Ishikawa (cell line): ENCODE measurements around the gene CCNL2.
A peak's percentile ranks its signal among the peaks of the same experiment; 100 is the strongest.

ENCODE experiments used
- CEBPB ChIP-seq: IDR thresholded peaks from 2 replicates; pipeline ENCODE4 v1.6.1; 2012
- CREB1 ChIP-seq: IDR thresholded peaks from 2 replicates; pipeline ENCODE4 v1.6.1; 2012; ENCODE audit warnings: low read depth
- EGR1 ChIP-seq: IDR thresholded peaks from 2 replicates; pipeline ENCODE4 v1.6.1; 2012
- EP300 ChIP-seq: IDR thresholded peaks from 2 replicates; pipeline ENCODE4 v1.6.1; 2012; ENCODE audit warnings: borderline replicate concordance
- FOXM1 ChIP-seq: IDR thresholded peaks from 2 replicates; pipeline ENCODE4 v1.6.1; 2012; ENCODE audit warnings: low read depth, borderline replicate concordance
- NFIC ChIP-seq: IDR thresholded peaks from 2 replicates; pipeline ENCODE4 v1.6.1; 2012
- RAD21 ChIP-seq: IDR thresholded peaks from 2 replicates; pipeline ENCODE4 v1.6.1; 2012; ENCODE audit warnings: low read depth
- TAF1 ChIP-seq: IDR thresholded peaks from 2 replicates; pipeline ENCODE4 v1.6.1; 2012; ENCODE audit warnings: low read depth, mild to moderate bottlenecking
- TCF12 ChIP-seq: IDR thresholded peaks from 2 replicates; pipeline ENCODE4 v1.6.1; 2012; ENCODE audit warnings: low read depth
- TEAD4 ChIP-seq: IDR thresholded peaks from 2 replicates; pipeline ENCODE4 v1.6.1; 2012
- YY1 ChIP-seq: IDR thresholded peaks from 2 replicates; pipeline ENCODE4 v1.6.1; 2012; ENCODE audit warnings: low read depth
- ZBTB7A ChIP-seq: IDR thresholded peaks from 2 replicates; pipeline ENCODE4 v1.6.1; 2012; ENCODE audit warnings: low read depth
- TF ChIP-seq, protein P1 (sequence below): IDR thresholded peaks from 2 replicates; pipeline ENCODE4 v1.6.1; 2012
- TF ChIP-seq, protein P2 (sequence below): IDR thresholded peaks from 2 replicates; pipeline ENCODE4 v1.6.1; 2012; ENCODE audit warnings: low read depth, mild to moderate bottlenecking
- TF ChIP-seq, protein P3 (sequence below): IDR thresholded peaks from 2 replicates; pipeline ENCODE4 v1.6.1; 2012

The CCNL2 gene

DNA sequence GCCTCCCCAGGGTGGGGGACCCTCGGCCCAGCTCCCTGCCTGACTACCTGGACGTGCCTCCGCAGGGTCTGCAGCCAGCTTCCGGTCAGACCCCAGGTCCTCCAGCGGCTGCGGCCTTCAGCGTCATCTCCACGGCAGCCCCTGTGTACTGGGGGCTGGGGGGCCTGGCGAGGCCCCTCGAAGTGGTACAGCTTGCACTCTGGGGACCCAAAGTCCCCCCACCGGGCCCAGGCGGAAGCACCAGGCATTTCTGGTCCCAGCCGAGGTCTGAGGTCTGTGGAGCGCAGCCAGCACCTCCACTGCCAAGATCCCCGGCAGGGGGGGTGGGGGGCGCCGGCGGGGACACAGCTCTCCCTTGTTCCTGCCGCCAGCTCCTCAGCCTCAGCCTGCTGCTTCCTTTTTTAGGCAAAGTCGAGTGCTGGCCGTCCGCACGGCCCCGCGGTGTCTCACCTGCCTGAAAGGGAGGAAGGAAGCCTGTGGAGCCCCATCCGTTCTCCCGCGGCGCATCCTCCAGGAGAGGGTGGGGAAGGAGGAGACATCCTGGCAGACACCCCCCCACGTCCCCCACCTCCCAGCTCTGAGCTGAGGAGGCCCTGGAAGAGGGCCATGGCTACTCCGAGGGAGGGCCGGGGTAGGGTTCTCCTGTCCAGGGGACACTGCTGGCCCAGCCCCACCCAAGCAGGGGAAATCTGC, 35.1 kb upstream of the CCNL2 start:
- TF ChIP-seq EP300 = no peak
- TF ChIP-seq, protein P1, sequence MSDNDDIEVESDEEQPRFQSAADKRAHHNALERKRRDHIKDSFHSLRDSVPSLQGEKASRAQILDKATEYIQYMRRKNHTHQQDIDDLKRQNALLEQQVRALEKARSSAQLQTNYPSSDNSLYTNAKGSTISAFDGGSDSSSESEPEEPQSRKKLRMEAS = peak; percentile 4; the same call in 1 of the 2 replicates
- TF ChIP-seq NFIC = no peak
- peak; percentile 74 for TF ChIP-seq ZBTB7A
- TF ChIP-seq CREB1 = no peak
- TF ChIP-seq EGR1 = no peak

DNA sequence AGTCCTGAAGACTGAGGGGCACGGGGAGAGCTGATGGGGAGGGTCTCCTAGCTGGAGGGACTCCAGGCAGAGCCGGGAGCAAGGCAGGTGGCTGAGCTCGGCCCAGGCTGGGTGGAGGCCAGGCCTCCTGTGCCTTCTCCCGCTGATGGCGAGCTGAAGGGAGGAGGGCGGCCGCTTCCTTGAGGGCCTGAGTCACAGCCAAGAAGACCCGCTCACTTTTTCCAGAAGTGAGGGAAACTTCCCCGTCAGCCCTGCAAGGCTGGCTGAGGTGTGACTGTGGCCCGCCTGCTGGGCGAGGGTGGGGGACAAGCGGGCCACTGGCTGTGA, 34.6 kb upstream of the CCNL2 start:
- TF ChIP-seq, protein P1 = peak; percentile 8; the same call in 1 of the 2 replicates
- no peak for TF ChIP-seq TAF1

DNA sequence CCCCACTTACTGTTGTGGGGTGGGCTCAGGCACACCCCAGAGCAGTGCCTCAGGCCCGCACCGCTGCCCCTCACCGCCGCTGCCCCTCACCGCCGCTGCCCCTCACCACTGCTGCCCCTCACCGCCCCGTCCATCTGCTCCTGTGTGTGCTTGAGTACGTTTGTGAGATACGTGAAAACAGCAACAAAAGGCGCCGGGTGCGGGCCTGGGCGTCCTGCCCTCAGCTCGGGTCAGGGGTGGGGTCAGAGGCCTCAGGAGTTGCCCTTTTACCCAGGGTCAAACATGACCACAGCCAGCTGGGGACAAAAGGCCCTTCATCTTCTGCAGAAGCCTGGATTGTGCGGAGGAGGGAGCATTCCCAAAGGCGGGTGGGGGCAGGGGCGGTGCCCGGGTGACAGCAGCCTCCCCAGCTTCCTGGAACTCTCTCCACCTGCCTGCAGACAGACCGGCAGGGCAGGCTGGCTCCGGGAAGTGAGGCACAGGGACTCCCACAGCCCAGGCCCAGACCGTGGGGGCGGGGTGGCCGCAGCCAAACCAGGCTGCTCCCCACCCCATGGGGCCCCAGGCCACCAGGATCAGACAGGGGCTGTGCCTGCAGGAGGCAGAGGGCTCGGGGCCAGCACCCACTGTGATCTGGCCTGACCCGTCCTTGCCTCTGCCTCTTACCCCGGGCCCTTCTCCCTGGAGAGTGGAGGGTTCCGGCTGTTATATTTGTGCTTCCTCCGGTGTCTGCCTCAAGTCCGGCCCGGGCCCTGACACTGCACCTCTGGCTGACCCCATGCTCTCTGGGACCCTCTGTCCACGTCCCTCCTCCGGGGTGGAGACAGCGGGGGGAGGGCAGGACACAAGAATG, 34.0 kb upstream of the CCNL2 start:
- TF ChIP-seq TEAD4 = peak; percentile 69
- peak; percentile 72 for TF ChIP-seq EGR1
- TF ChIP-seq, protein P2, sequence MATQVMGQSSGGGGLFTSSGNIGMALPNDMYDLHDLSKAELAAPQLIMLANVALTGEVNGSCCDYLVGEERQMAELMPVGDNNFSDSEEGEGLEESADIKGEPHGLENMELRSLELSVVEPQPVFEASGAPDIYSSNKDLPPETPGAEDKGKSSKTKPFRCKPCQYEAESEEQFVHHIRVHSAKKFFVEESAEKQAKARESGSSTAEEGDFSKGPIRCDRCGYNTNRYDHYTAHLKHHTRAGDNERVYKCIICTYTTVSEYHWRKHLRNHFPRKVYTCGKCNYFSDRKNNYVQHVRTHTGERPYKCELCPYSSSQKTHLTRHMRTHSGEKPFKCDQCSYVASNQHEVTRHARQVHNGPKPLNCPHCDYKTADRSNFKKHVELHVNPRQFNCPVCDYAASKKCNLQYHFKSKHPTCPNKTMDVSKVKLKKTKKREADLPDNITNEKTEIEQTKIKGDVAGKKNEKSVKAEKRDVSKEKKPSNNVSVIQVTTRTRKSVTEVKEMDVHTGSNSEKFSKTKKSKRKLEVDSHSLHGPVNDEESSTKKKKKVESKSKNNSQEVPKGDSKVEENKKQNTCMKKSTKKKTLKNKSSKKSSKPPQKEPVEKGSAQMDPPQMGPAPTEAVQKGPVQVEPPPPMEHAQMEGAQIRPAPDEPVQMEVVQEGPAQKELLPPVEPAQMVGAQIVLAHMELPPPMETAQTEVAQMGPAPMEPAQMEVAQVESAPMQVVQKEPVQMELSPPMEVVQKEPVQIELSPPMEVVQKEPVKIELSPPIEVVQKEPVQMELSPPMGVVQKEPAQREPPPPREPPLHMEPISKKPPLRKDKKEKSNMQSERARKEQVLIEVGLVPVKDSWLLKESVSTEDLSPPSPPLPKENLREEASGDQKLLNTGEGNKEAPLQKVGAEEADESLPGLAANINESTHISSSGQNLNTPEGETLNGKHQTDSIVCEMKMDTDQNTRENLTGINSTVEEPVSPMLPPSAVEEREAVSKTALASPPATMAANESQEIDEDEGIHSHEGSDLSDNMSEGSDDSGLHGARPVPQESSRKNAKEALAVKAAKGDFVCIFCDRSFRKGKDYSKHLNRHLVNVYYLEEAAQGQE = no peak
- TF ChIP-seq, protein P1 = peak; percentile 74
- TF ChIP-seq TCF12 = peak; percentile 87
- TF ChIP-seq, protein P3, sequence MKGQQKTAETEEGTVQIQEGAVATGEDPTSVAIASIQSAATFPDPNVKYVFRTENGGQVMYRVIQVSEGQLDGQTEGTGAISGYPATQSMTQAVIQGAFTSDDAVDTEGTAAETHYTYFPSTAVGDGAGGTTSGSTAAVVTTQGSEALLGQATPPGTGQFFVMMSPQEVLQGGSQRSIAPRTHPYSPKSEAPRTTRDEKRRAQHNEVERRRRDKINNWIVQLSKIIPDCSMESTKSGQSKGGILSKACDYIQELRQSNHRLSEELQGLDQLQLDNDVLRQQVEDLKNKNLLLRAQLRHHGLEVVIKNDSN = no peak
- no peak for TF ChIP-seq YY1
- no peak for TF ChIP-seq FOXM1
- TF ChIP-seq TAF1 = peak; percentile 41; the same call in 1 of the 2 replicates
- TF ChIP-seq ZBTB7A = 0 out of 2 replicates have a peak, but pooled peaks have one; percentile 24
- TF ChIP-seq EP300 = peak; percentile 68; the same call in 1 of the 2 replicates
- peak; percentile 7; the same call in 1 of the 2 replicates for TF ChIP-seq RAD21
- TF ChIP-seq CREB1 = no peak
- TF ChIP-seq CEBPB = no peak
- peak; percentile 61; the same call in 1 of the 2 replicates for TF ChIP-seq NFIC

DNA sequence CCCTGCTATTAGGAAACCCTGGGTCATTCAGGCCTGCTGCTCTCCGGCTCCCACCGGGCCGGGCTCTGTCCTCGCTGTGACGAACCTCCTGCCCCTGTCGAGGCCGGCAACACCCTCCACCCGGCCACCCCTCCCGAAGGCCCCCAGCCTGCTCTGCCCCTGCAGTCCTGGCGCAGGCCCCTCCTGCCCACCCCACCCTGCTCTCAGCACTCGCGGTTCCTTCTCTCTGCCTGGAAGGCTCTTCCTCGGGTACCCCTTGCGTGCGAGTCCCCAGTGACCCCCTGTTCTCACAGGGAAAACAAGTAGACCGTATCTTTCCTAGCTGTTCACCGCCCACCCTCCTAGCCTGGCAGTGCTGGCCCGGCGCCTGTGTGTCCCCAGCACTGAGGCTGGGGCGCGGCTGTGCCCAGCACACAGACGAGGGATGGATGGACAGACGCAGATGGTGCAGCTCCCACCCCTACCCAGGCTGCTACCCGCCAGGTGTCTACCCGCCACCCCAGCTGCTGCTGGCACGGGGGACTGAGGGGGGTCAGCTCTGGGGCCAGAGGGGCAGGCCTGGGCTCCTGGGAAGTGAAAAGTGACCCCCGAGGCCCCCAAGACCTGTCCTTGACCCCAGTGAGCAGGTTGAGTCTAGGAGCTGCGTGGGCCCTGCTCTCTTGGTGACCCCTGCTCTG, 33.3 kb upstream of the CCNL2 start:
- TF ChIP-seq EP300 (no peak), YY1 (no peak), RAD21 (no peak), TAF1 (no peak), CREB1 (no peak)
- TF ChIP-seq, protein P3 = no peak

DNA sequence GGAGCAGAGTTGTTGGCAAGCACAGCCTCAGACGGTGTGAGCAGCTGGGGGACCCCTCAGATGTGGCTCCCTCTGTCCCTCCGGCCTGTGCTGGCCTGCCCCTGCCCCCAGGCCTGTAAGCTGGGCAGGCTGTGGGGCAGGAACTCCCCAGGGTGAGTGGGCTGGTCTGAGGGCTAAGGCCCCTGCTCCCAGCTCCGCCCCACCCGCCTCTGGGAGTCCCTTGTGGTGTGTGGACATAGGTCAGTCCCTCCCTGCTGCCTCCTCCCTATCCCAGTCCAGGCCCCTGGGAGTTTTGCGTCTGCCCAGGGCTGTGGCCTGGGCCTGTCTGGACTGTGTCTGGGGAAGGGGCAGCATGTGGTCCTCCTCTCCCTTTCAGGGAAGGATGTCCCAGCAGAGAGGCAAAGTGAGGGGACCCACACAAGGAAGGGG, 32.7 kb upstream of the CCNL2 start:
- TF ChIP-seq YY1 (no peak), CEBPB (no peak), ZBTB7A (no peak), FOXM1 (no peak), RAD21 (no peak), TCF12 (no peak), NFIC (no peak), EP300 (no peak), TAF1 (no peak), CREB1 (no peak), EGR1 (no peak)
- TF ChIP-seq, protein P1 = no peak
- TF ChIP-seq, protein P3 = no peak
